Loucy (cell line): ENCODE measurements around the gene AKNA.

Experiments used
- H2AFZ ChIP-seq: fragments of 200-600 bp; sonication (generic); 2 replicates; pipeline ENCODE4 v1.6.0; 2016; ENCODE audit warnings: antibody characterized with exemption, mild to moderate bottlenecking, low read length, moderate library complexity
- H3F3A ChIP-seq: fragments of 200-600 bp; 2 replicates; pipeline ENCODE4 v1.6.0; 2016; ENCODE audit warnings: antibody characterized with exemption, low read depth, mild to moderate bottlenecking
- H3K27me3 ChIP-seq: fragments of 200-600 bp; sonication (generic); 2 replicates; pipeline ENCODE4 v1.6.1; 2014; ENCODE audit warnings: low read length, mild to moderate bottlenecking; ENCODE audit not compliant: insufficient read depth, poor library complexity, severe bottlenecking
- H3K36me3 ChIP-seq: fragments of 200-600 bp; sonication (generic); 2 replicates; pipeline ENCODE4 v1.6.1; 2016; ENCODE audit warnings: low read length; ENCODE audit not compliant: insufficient read depth
- H3K4me1 ChIP-seq: fragments of 200-600 bp; sonication (generic); 2 replicates; pipeline ENCODE4 v1.5.1; 2014; ENCODE audit warnings: low read length, mild to moderate bottlenecking; ENCODE audit not compliant: insufficient read depth, poor library complexity, severe bottlenecking
- H3K4me2 ChIP-seq: fragments of 200-600 bp; sonication (generic); 2 replicates; pipeline ENCODE4 v1.6.0; 2014; ENCODE audit warnings: antibody characterized with exemption, low read length, low read depth, mild to moderate bottlenecking; ENCODE audit not compliant: poor library complexity, severe bottlenecking
- H3K4me3 ChIP-seq: fragments of 200-600 bp; sonication (generic); 2 replicates; pipeline ENCODE4 v1.5.1; 2014; ENCODE audit warnings: low read length, mild to moderate bottlenecking, mixed read lengths; ENCODE audit not compliant: poor library complexity, severe bottlenecking
- H3K79me2 ChIP-seq: fragments of 200-600 bp; sonication (generic); 2 replicates; pipeline ENCODE4 v1.6.1; 2014; ENCODE audit warnings: low read length; ENCODE audit not compliant: insufficient read depth
- H3K9ac ChIP-seq: fragments of 200-600 bp; sonication (generic); 2 replicates; pipeline ENCODE4 v1.6.0; 2014; ENCODE audit warnings: mild to moderate bottlenecking, low read depth, low read length, moderate library complexity; ENCODE audit not compliant: poor library complexity, severe bottlenecking
- H3K9me2 ChIP-seq: fragments of 200-600 bp; sonication (generic); replicated peaks from 2 replicates; pipeline ENCODE4 v1.6.1; 2016; ENCODE audit warnings: low read depth, low read length, mixed read lengths
- H3K9me3 ChIP-seq: fragments of 200-600 bp; sonication (generic); 2 replicates; pipeline ENCODE4 v1.6.1; 2014; ENCODE audit warnings: mild to moderate bottlenecking, antibody characterized with exemption, low read length, low read depth; ENCODE audit not compliant: insufficient read depth
- H4K20me1 ChIP-seq: fragments of 200-600 bp; sonication (generic); 2 replicates; pipeline ENCODE4 v1.6.0; 2014; ENCODE audit warnings: antibody characterized with exemption, low read length, mild to moderate bottlenecking; ENCODE audit not compliant: insufficient read depth, poor library complexity, severe bottlenecking
- EZH2phosphoT487 ChIP-seq: fragments of 200-600 bp; IDR thresholded peaks from 2 replicates; pipeline ENCODE4 v1.6.1; 2018; ENCODE audit warnings: antibody characterized with exemption, mild to moderate bottlenecking, moderate library complexity, borderline replicate concordance
- TF ChIP-seq, protein P1 (sequence below): fragments of 200-600 bp; sonication (generic); conservative IDR thresholded peaks from 2 replicates; pipeline ENCODE4 v1.5.1; 2014; ENCODE audit warnings: mild to moderate bottlenecking, antibody characterized with exemption, low read length

Gene AKNA

DNA sequence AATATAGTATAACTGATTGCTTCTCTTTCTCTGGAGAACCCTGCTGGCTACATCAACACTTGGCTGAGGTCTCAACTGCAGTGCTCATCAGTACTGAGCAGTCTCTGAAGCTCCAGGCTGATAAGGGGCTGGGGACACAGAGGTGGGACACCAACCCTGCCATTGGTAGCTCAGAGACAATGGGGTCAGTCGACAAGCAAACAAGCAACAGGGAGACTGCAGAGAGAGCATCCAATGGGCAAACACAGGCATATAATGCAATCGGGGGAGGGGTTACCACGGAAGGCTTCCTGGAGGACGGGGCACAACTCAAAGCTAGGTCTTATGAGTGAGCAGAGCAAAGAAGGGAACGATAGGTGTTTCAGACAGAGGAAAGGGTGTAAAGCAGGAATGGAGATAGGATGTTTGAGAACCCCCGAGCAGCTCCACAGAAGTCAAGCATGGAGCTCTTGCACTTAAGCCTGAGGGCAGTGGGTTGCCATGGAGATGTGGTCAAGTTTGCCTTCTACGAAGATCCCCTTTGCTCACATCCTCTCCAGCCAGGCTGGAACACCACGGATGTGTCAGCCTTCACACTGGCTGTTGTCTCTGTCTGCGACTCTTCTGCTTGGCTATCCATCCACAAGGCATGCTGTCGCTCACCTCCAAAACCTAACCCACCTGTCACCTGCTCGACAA, 21.5 kb upstream of the AKNA start:
- Histone ChIP-seq H4K20me1 (no peaks in the 10 kb centered on the region), H3F3A (no peaks in the 10 kb centered on the region), H2AFZ (no peak overlapping the region), H3K9me2 (no peaks in the 10 kb centered on the region), H3K4me1 (peaks cover 4% of the 10 kb centered on the region), H3K4me2 (no peak overlapping the region), H3K27me3 (no peaks in the 10 kb centered on the region), H3K79me2 (no peaks in the 10 kb centered on the region), H3K4me3 (no peak overlapping the region), H3K9ac (no peak overlapping the region), H3K9me3 (no peaks in the 10 kb centered on the region), H3K36me3 (no peaks in the 10 kb centered on the region)
- TF ChIP-seq, protein P1, sequence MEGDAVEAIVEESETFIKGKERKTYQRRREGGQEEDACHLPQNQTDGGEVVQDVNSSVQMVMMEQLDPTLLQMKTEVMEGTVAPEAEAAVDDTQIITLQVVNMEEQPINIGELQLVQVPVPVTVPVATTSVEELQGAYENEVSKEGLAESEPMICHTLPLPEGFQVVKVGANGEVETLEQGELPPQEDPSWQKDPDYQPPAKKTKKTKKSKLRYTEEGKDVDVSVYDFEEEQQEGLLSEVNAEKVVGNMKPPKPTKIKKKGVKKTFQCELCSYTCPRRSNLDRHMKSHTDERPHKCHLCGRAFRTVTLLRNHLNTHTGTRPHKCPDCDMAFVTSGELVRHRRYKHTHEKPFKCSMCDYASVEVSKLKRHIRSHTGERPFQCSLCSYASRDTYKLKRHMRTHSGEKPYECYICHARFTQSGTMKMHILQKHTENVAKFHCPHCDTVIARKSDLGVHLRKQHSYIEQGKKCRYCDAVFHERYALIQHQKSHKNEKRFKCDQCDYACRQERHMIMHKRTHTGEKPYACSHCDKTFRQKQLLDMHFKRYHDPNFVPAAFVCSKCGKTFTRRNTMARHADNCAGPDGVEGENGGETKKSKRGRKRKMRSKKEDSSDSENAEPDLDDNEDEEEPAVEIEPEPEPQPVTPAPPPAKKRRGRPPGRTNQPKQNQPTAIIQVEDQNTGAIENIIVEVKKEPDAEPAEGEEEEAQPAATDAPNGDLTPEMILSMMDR = no peak
- no peak for TF ChIP-seq EZH2phosphoT487

GRCh38 chr9:114408645-114409044, 20.9 kb upstream of the AKNA start:
- H3K9me2 ChIP-seq = no peaks in the 10 kb centered on the region
- H3K4me2 ChIP-seq = no peak overlapping the region
- TF ChIP-seq, protein P1 = no peak
- TF ChIP-seq EZH2phosphoT487 = no peak

GRCh38 chr9:114407889-114408288, 20.1 kb upstream of the AKNA start:
- H2AFZ ChIP-seq = no peak overlapping the region
- no peaks in the 10 kb centered on the region for H3K27me3 ChIP-seq
- no peaks in the 10 kb centered on the region for H3K36me3 ChIP-seq
- H3K9me3 ChIP-seq = no peaks in the 10 kb centered on the region
- H3K79me2 ChIP-seq = no peaks in the 10 kb centered on the region
- H3K4me3 ChIP-seq = no peak overlapping the region
- no peaks in the 10 kb centered on the region for H4K20me1 ChIP-seq
- no peaks in the 10 kb centered on the region for H3K9me2 ChIP-seq
- H3K4me1 ChIP-seq = no peaks in the 10 kb centered on the region
- TF ChIP-seq, protein P1 = no peak
- no peak for TF ChIP-seq EZH2phosphoT487
- no peak overlapping the region for H3K9ac ChIP-seq
- H3F3A ChIP-seq = no peaks in the 10 kb centered on the region
- H3K4me2 ChIP-seq = no peak overlapping the region

More at GRCh38 chr9:114408645-114409044, 20.9 kb upstream of the AKNA start:
- Histone ChIP-seq H2AFZ (no peak overlapping the region), H3K36me3 (no peaks in the 10 kb centered on the region), H3K27me3 (no peaks in the 10 kb centered on the region), H3K9me3 (no peaks in the 10 kb centered on the region), H3K4me3 (no peak overlapping the region), H3K79me2 (no peaks in the 10 kb centered on the region), H3F3A (no peaks in the 10 kb centered on the region), H3K4me1 (peaks cover 2% of the 10 kb centered on the region), H4K20me1 (no peaks in the 10 kb centered on the region), H3K9ac (no peak overlapping the region)
